ENCODE results near the gene MTCP1. TPM values are rescaled to one million over a fixed set of nuclear protein-coding genes. Genes with fewer than 3 reads are reported as not detected.
A peak's percentile ranks its signal among the peaks of the same experiment; 100 is the strongest.

MTCP1 gene
- 26.3 TPM for total RNA-seq
- long read RNA-seq, partial matches to known transcripts, result 0 of 7 reads
- long read RNA-seq, other reads (novel, unspliced or antisense), result 7 of 7 reads

- DNase-seq (ENCODE audit: low spot score), result peak; percentile 94
These were observed at the start of gene MTCP1, which contains the start of the genes BRCC3 and CMC4 for GRCh38 chrX:155070975-155071693. Gene MTCP1, minus strand, starts transcription at chrX:155071136. Its CDS starts 5,126 bp downstream, at chrX:155066010. Gene BRCC3, plus strand, starts transcription at chrX:155071508. Its CDS starts 20 bp downstream, at chrX:155071528. Gene CMC4, minus strand, starts transcription at chrX:155071136. Its CDS starts 7,113 bp downstream, at chrX:155064023.

GRCh38 chrX:155115174-155115819 lies 44.4 kb upstream of the MTCP1 start:
- no peak for DNase-seq (ENCODE audit: low spot score)

- no peak for DNase-seq (ENCODE audit: low spot score)
These were observed 42.2 kb upstream of the MTCP1 start for GRCh38 chrX:155113097-155113496.

GRCh38 chrX:155112171-155112570 lies 41.2 kb upstream of the MTCP1 start:
- DNase-seq (ENCODE audit: low spot score), result no peak

GRCh38 chrX:155108427-155108826 lies 37.5 kb upstream of the MTCP1 start:
- no peak for DNase-seq (ENCODE audit: low spot score)

GRCh38 chrX:155105919-155106318 lies 35.0 kb upstream of the MTCP1 start:
- DNase-seq (ENCODE audit: low spot score), result no peak

GRCh38 chrX:155094468-155095061 lies 23.6 kb upstream of the MTCP1 start:
- DNase-seq (ENCODE audit: low spot score), result no peak

GRCh38 chrX:155086961-155087735 lies 16.2 kb upstream of the MTCP1 start:
- no peak for DNase-seq (ENCODE audit: low spot score)

- DNase-seq (ENCODE audit: low spot score), result no peak
These were observed 15.4 kb upstream of the MTCP1 start for GRCh38 chrX:155086202-155086840.

- DNase-seq (ENCODE audit: low spot score), result no peak
These were observed 851 bp upstream of the MTCP1 start for GRCh38 chrX:155071694-155072280.

- DNase-seq (ENCODE audit: low spot score), result no peak
These were observed 317 bp downstream of the MTCP1 start for GRCh38 chrX:155070663-155070974.

- DNase-seq (ENCODE audit: low spot score), result no peak
These were observed 898 bp downstream of the MTCP1 start for GRCh38 chrX:155070038-155070437.

GRCh38 chrX:155069414-155069813 lies 1.5 kb downstream of the MTCP1 start:
- DNase-seq (ENCODE audit: low spot score), result no peak

GRCh38 chrX:155068165-155068564 lies 2.8 kb downstream of the MTCP1 start:
- DNase-seq (ENCODE audit: low spot score), result no peak

- DNase-seq (ENCODE audit: low spot score), result no peak
These were observed 5.8 kb downstream of the MTCP1 start for GRCh38 chrX:155065035-155065734.

- DNase-seq (ENCODE audit: low spot score), result no peak
These were observed 9.2 kb downstream of the MTCP1 start for GRCh38 chrX:155061760-155062159.

- DNase-seq (ENCODE audit: low spot score), result no peak
These were observed 13.8 kb downstream of the MTCP1 start for GRCh38 chrX:155056877-155057792.

GRCh38 chrX:155056471-155056870 lies 14.5 kb downstream of the MTCP1 start:
- no peak for DNase-seq (ENCODE audit: low spot score)

GRCh38 chrX:155055494-155055893 lies 15.4 kb downstream of the MTCP1 start:
- no peak for DNase-seq (ENCODE audit: low spot score)

Data from mesenteric fat pad (tissue), 1 donor.